HEK293 (cell line): ENCODE measurements around the gene SLC35C1.

Experiments
- EGR2 ChIP-seq: fragments of 450-650 bp; formaldehyde crosslinking; IDR thresholded peaks from 2 replicates; pipeline ENCODE4 v1.5.1; 2016; ENCODE audit warnings: low read depth, missing biosample characterization, missing genetic modification characterization
- FEZF1 ChIP-seq: fragments of 450-650 bp; formaldehyde crosslinking; IDR thresholded peaks from 2 replicates; pipeline ENCODE4 v1.5.1; 2016; ENCODE audit warnings: missing biosample characterization, missing genetic modification characterization
- HIC1 ChIP-seq: fragments of 450-650 bp; formaldehyde crosslinking; IDR thresholded peaks from 2 replicates; pipeline ENCODE4 v1.5.1; 2016; ENCODE audit warnings: missing biosample characterization, missing genetic modification characterization
- KLF1 ChIP-seq: fragments of 450-650 bp; formaldehyde crosslinking; IDR thresholded peaks from 2 replicates; pipeline ENCODE4 v1.5.1; 2016; ENCODE audit warnings: missing biosample characterization, missing genetic modification characterization
- KLF16 ChIP-seq: fragments of 450-650 bp; formaldehyde crosslinking; IDR thresholded peaks from 2 replicates; pipeline ENCODE4 v1.5.1; 2017; ENCODE audit warnings: missing biosample characterization, missing genetic modification characterization
- MEIS1 ChIP-seq: sonication (generic); formaldehyde crosslinking; IDR thresholded peaks from 2 replicates; pipeline ENCODE4 v1.8.1; 2022; ENCODE audit warnings: missing genetic modification reagents, mild to moderate bottlenecking, borderline replicate concordance
- PBX3 ChIP-seq: sonication (generic); formaldehyde crosslinking; IDR thresholded peaks from 2 replicates; pipeline ENCODE4 v1.8.1; 2022; ENCODE audit warnings: mild to moderate bottlenecking, moderate library complexity, missing genetic modification reagents
- RBAK ChIP-seq: fragments of 450-650 bp; formaldehyde crosslinking; IDR thresholded peaks from 2 replicates; pipeline ENCODE4 v1.5.1; 2016; ENCODE audit warnings: missing biosample characterization, missing genetic modification characterization
- SCRT1 ChIP-seq: fragments of 450-650 bp; formaldehyde crosslinking; IDR thresholded peaks from 2 replicates; pipeline ENCODE4 v1.5.1; 2016; ENCODE audit warnings: missing biosample characterization, missing genetic modification characterization, borderline replicate concordance
- SP2 ChIP-seq: fragments of 450-650 bp; formaldehyde crosslinking; IDR thresholded peaks from 2 replicates; pipeline ENCODE4 v1.5.1; 2016; ENCODE audit warnings: missing biosample characterization, missing genetic modification characterization
- SP3 ChIP-seq: fragments of 450-650 bp; formaldehyde crosslinking; IDR thresholded peaks from 2 replicates; pipeline ENCODE4 v1.5.1; 2016; ENCODE audit warnings: missing biosample characterization, missing genetic modification characterization
- ZBTB48 ChIP-seq: fragments of 450-650 bp; formaldehyde crosslinking; IDR thresholded peaks from 2 replicates; pipeline ENCODE4 v1.5.1; 2016; ENCODE audit warnings: missing biosample characterization, missing genetic modification characterization
- ZBTB6 ChIP-seq: fragments of 450-650 bp; formaldehyde crosslinking; IDR thresholded peaks from 2 replicates; pipeline ENCODE4 v1.5.1; 2017; ENCODE audit warnings: missing biosample characterization, missing genetic modification characterization
- ZBTB7A ChIP-seq: fragments of 450-650 bp; formaldehyde crosslinking; IDR thresholded peaks from 2 replicates; pipeline ENCODE4 v1.5.1; 2016; ENCODE audit warnings: low read depth, missing biosample characterization, missing genetic modification characterization
- ZFHX2 ChIP-seq: fragments of 450-650 bp; formaldehyde crosslinking; conservative IDR thresholded peaks from 2 replicates; pipeline ENCODE4 v1.5.1; 2016; ENCODE audit warnings: missing biosample characterization, missing genetic modification characterization
- ZFP37 ChIP-seq: fragments of 450-650 bp; formaldehyde crosslinking; IDR thresholded peaks from 2 replicates; pipeline ENCODE4 v1.5.1; 2016; ENCODE audit warnings: missing biosample characterization, missing genetic modification characterization
- ZIC2 ChIP-seq: fragments of 450-650 bp; formaldehyde crosslinking; IDR thresholded peaks from 2 replicates; pipeline ENCODE4 v1.5.1; 2016; ENCODE audit warnings: missing biosample characterization, missing genetic modification characterization
- ZNF280C ChIP-seq: fragments of 450-650 bp; formaldehyde crosslinking; IDR thresholded peaks from 2 replicates; pipeline ENCODE4 v1.5.1; 2016; ENCODE audit warnings: missing biosample characterization, missing genetic modification characterization
- ZNF292 ChIP-seq: fragments of 450-650 bp; formaldehyde crosslinking; IDR thresholded peaks from 2 replicates; pipeline ENCODE4 v1.5.1; 2016; ENCODE audit warnings: low read depth, missing biosample characterization, missing genetic modification characterization, borderline replicate concordance
- ZNF362 ChIP-seq: fragments of 450-650 bp; formaldehyde crosslinking; IDR thresholded peaks from 2 replicates; pipeline ENCODE4 v1.5.1; 2016; ENCODE audit warnings: missing biosample characterization, missing genetic modification characterization
- ZNF416 ChIP-seq: fragments of 450-650 bp; formaldehyde crosslinking; IDR thresholded peaks from 2 replicates; pipeline ENCODE4 v1.5.1; 2016; ENCODE audit warnings: missing biosample characterization, missing genetic modification characterization
- ZNF48 ChIP-seq: fragments of 450-650 bp; formaldehyde crosslinking; IDR thresholded peaks from 2 replicates; pipeline ENCODE4 v1.5.1; 2016; ENCODE audit warnings: missing biosample characterization, missing genetic modification characterization
- ZNF521 ChIP-seq: fragments of 450-650 bp; formaldehyde crosslinking; IDR thresholded peaks from 2 replicates; pipeline ENCODE4 v1.5.1; 2017; ENCODE audit warnings: missing biosample characterization, mild to moderate bottlenecking, missing genetic modification characterization
- ZNF530 ChIP-seq: fragments of 450-650 bp; formaldehyde crosslinking; IDR thresholded peaks from 2 replicates; pipeline ENCODE4 v1.5.1; 2016; ENCODE audit warnings: low read depth, missing biosample characterization, missing genetic modification characterization
- ZNF561 ChIP-seq: fragments of 450-650 bp; IDR thresholded peaks from 2 replicates; pipeline ENCODE4 v1.5.1; 2018; ENCODE audit warnings: missing biosample characterization, missing genetic modification characterization, borderline replicate concordance
- ZNF585B ChIP-seq: fragments of 450-650 bp; formaldehyde crosslinking; IDR thresholded peaks from 2 replicates; pipeline ENCODE4 v1.5.1; 2016; ENCODE audit warnings: missing biosample characterization, missing genetic modification characterization
- ZNF600 ChIP-seq: fragments of 450-650 bp; formaldehyde crosslinking; IDR thresholded peaks from 2 replicates; pipeline ENCODE4 v1.5.1; 2016; ENCODE audit warnings: missing biosample characterization, missing genetic modification characterization
- ZNF624 ChIP-seq: fragments of 450-650 bp; formaldehyde crosslinking; IDR thresholded peaks from 2 replicates; pipeline ENCODE4 v1.5.1; 2017; ENCODE audit warnings: missing biosample characterization, missing genetic modification characterization
- ZNF664 ChIP-seq: fragments of 450-650 bp; formaldehyde crosslinking; IDR thresholded peaks from 2 replicates; pipeline ENCODE4 v1.5.1; 2016; ENCODE audit warnings: missing biosample characterization, missing genetic modification characterization
- ZNF707 ChIP-seq: fragments of 450-650 bp; formaldehyde crosslinking; IDR thresholded peaks from 2 replicates; pipeline ENCODE4 v1.5.1; 2016; ENCODE audit warnings: missing biosample characterization, missing genetic modification characterization
- ZNF768 ChIP-seq: fragments of 450-650 bp; formaldehyde crosslinking; IDR thresholded peaks from 2 replicates; pipeline ENCODE4 v1.5.1; 2018; ENCODE audit warnings: missing biosample characterization, mild to moderate bottlenecking, missing genetic modification characterization
- ZNF777 ChIP-seq: fragments of 450-650 bp; formaldehyde crosslinking; IDR thresholded peaks from 2 replicates; pipeline ENCODE4 v1.5.1; 2017; ENCODE audit warnings: missing biosample characterization, missing genetic modification characterization, borderline replicate concordance
- ZNF791 ChIP-seq: fragments of 450-650 bp; formaldehyde crosslinking; IDR thresholded peaks from 2 replicates; pipeline ENCODE4 v1.5.1; 2016; ENCODE audit warnings: missing biosample characterization, missing genetic modification characterization
- ZNF792 ChIP-seq: fragments of 450-650 bp; formaldehyde crosslinking; IDR thresholded peaks from 2 replicates; pipeline ENCODE4 v1.5.1; 2016; ENCODE audit warnings: missing biosample characterization, missing genetic modification characterization
- ZNF837 ChIP-seq: fragments of 450-650 bp; formaldehyde crosslinking; IDR thresholded peaks from 2 replicates; pipeline ENCODE4 v1.5.1; 2016; ENCODE audit warnings: missing biosample characterization, missing genetic modification characterization

Gene SLC35C1

GRCh38 chr11:45805305-45806071 is 539 bp downstream of the SLC35C1 start (continued):
- TF ChIP-seq HIC1: no peak
- peak; percentile 78 for TF ChIP-seq KLF1
- no peak for TF ChIP-seq ZBTB48 (tag by site-specific recombination)
- TF ChIP-seq ZNF280C (tag by site-specific recombination): no peak
- no peak for TF ChIP-seq SCRT1 (tag by site-specific recombination)
- no peak for TF ChIP-seq ZNF362
- TF ChIP-seq ZNF791: no peak
- TF ChIP-seq ZNF600 (tag by site-specific recombination): peak; percentile 68
- no peak for TF ChIP-seq ZFP37 (tag by site-specific recombination)
- no peak for TF ChIP-seq ZNF530 (tag by site-specific recombination)
- TF ChIP-seq SP2 (tag by site-specific recombination): peak; percentile 65
- no peak for TF ChIP-seq ZNF707 (tag by site-specific recombination)
- TF ChIP-seq FEZF1 (tag by site-specific recombination): no peak
- TF ChIP-seq ZIC2: no peak
- 0 out of 2 replicates have a peak, but pooled peaks have one; percentile 31 for TF ChIP-seq ZNF561 (tag by site-specific recombination)
- TF ChIP-seq ZNF292 (tag by site-specific recombination): no peak
- TF ChIP-seq ZNF837 (tag by site-specific recombination): no peak
- no peak for TF ChIP-seq MEIS1 (CRISPR knock-in tag)
- TF ChIP-seq KLF16 (tag by site-specific recombination): no peak
- no peak for TF ChIP-seq ZNF48 (tag by site-specific recombination)
- peak; percentile 86 for TF ChIP-seq EGR2 (tag by site-specific recombination)
- TF ChIP-seq ZNF416 (tag by site-specific recombination): no peak
- 0 out of 2 replicates have a peak, but pooled peaks have one; percentile 19 for TF ChIP-seq ZNF777 (tag by site-specific recombination)
- no peak for TF ChIP-seq ZNF664 (tag by site-specific recombination)
- TF ChIP-seq ZNF792 (tag by site-specific recombination): no peak
- no peak for TF ChIP-seq ZBTB7A (tag by site-specific recombination)
- TF ChIP-seq ZFHX2 (tag by site-specific recombination): peak; percentile 89
- TF ChIP-seq ZNF768 (tag by site-specific recombination): no peak
- no peak for TF ChIP-seq RBAK (tag by site-specific recombination)
- TF ChIP-seq PBX3 (CRISPR knock-in tag): no peak
- TF ChIP-seq ZNF521 (tag by site-specific recombination): no peak
- TF ChIP-seq ZBTB6 (tag by site-specific recombination): no peak
- TF ChIP-seq SP3 (tag by site-specific recombination): peak; percentile 71
- TF ChIP-seq ZNF585B (tag by site-specific recombination): no peak
- no peak for TF ChIP-seq ZNF624
